Karpas-422 (cell line): Measurements from ENCODE around the gene ADGRA3. TPM values are rescaled to one million over a fixed set of nuclear protein-coding genes. Genes with fewer than 3 reads are reported as not detected.
"Not testable (repeated sequence)": the region's sequence is repeated elsewhere in the genome, so short reads cannot be mapped to it uniquely, and the experiment has no call there.

Experiments
- DNase-seq: peaks from one replicate; pipeline ENCODE4 v3.0.0-alpha.2; 2015
- H2AFZ ChIP-seq: fragments of 200-600 bp; sonication (generic); 2 replicates; pipeline ENCODE4 v1.6.1; 2014; ENCODE audit warnings: antibody characterized with exemption, low read length, mixed read lengths
- H3K27ac ChIP-seq: fragments of 200-600 bp; sonication (generic); 2 replicates; pipeline ENCODE4 v1.5.1; 2014; ENCODE audit warnings: mild to moderate bottlenecking, low read length, moderate library complexity
- H3K27me3 ChIP-seq: fragments of 200-600 bp; sonication (generic); 2 replicates; pipeline ENCODE4 v1.6.1; 2014; ENCODE audit warnings: low read length, mixed read lengths
- H3K36me3 ChIP-seq: fragments of 200-600 bp; sonication (generic); 2 replicates; pipeline ENCODE4 v1.6.1; 2014; ENCODE audit warnings: low read length, mixed read lengths; ENCODE audit not compliant: insufficient read depth
- H3K4me1 ChIP-seq: fragments of 200-600 bp; sonication (generic); 2 replicates; pipeline ENCODE4 v1.6.1; 2014; ENCODE audit warnings: mild to moderate bottlenecking, low read length, mixed read lengths
- H3K4me2 ChIP-seq: fragments of 200-600 bp; sonication (generic); 2 replicates; pipeline ENCODE4 v1.6.1; 2014; ENCODE audit warnings: low read length, low read depth, mild to moderate bottlenecking; ENCODE audit not compliant: poor library complexity, severe bottlenecking
- H3K4me3 ChIP-seq: fragments of 200-600 bp; sonication (generic); 2 replicates; pipeline ENCODE4 v1.5.1; 2014; ENCODE audit warnings: mild to moderate bottlenecking, antibody characterized with exemption, low read length, mixed read lengths
- H3K79me2 ChIP-seq: fragments of 200-600 bp; sonication (generic); 2 replicates; pipeline ENCODE4 v1.6.1; 2014; ENCODE audit warnings: mild to moderate bottlenecking, low read length, mixed read lengths
- H3K9ac ChIP-seq: fragments of 200-600 bp; sonication (generic); 2 replicates; pipeline ENCODE4 v1.6.0; 2014; ENCODE audit warnings: low read length
- H3K9me2 ChIP-seq: fragments of 200-600 bp; sonication (generic), shearing (Covaris generic); replicated peaks from 2 replicates; pipeline ENCODE4 v1.6.0; 2014; ENCODE audit warnings: mild to moderate bottlenecking, low read length, moderate library complexity; ENCODE audit not compliant: insufficient read depth
- H3K9me3 ChIP-seq: fragments of 300-700, 200-600 bp; sonication (generic); 2 replicates; pipeline ENCODE4 v1.6.1; 2014; ENCODE audit warnings: low read length, mixed read lengths
- H4K20me1 ChIP-seq: fragments of 200-600 bp; sonication (generic); 2 replicates; pipeline ENCODE4 v1.6.1; 2014; ENCODE audit warnings: mild to moderate bottlenecking, antibody characterized with exemption, low read length, low read depth; ENCODE audit not compliant: insufficient read depth
- total RNA-seq: library from RNA; depleted of rRNA; stranded (reverse); fragments of >200 nt; shearing (Covaris generic); gene quantifications from 2 replicates; pipeline ENCODE4 v1.2.3, GENCODE V29; 2014; ENCODE audit warnings: low replicate concordance

The ADGRA3 gene
- total RNA-seq, 1 experiment from 2014 or later, result not detected

- no peak overlapping the region for H3K4me3 ChIP-seq
- DNase-seq, result no peak
- H3K79me2 ChIP-seq, result no peaks in the 10 kb centered on the region
- H2AFZ ChIP-seq, result no peak overlapping the region
- H3K36me3 ChIP-seq, result no peaks in the 10 kb centered on the region
- H3K9ac ChIP-seq, result no peak overlapping the region
- no peaks in the 10 kb centered on the region for H3K27me3 ChIP-seq
- H3K9me3 ChIP-seq, result no peaks in the 10 kb centered on the region
- no peaks in the 10 kb centered on the region for H3K4me1 ChIP-seq
- no peak overlapping the region for H3K27ac ChIP-seq
- H4K20me1 ChIP-seq, result no peaks in the 10 kb centered on the region
- H3K4me2 ChIP-seq, result no peak overlapping the region
- H3K9me2 ChIP-seq, result no peaks in the 10 kb centered on the region
Observed at GRCh38 chr4:22482250-22483127, 33.4 kb downstream of the ADGRA3 start.

- Histone ChIP-seq H3K27ac (no peak overlapping the region), H3K9me2 (no peaks in the 10 kb centered on the region), H2AFZ (no peak overlapping the region), H3K4me2 (no peak overlapping the region), H3K27me3 (no peaks in the 10 kb centered on the region), H3K36me3 (no peaks in the 10 kb centered on the region), H3K9me3 (no peaks in the 10 kb centered on the region), H3K4me1 (no peaks in the 10 kb centered on the region), H3K9ac (no peak overlapping the region), H4K20me1 (no peaks in the 10 kb centered on the region), H3K4me3 (no peak overlapping the region), H3K79me2 (no peaks in the 10 kb centered on the region)
- DNase-seq, result no peak
Observed at GRCh38 chr4:22480675-22481327, 35.1 kb downstream of the ADGRA3 start.

- Histone ChIP-seq H3K9ac (no peak overlapping the region), H3K27me3 (no peaks in the 10 kb centered on the region), H3K79me2 (no peaks in the 10 kb centered on the region), H3K4me1 (no peaks in the 10 kb centered on the region), H3K27ac (no peak overlapping the region), H3K4me2 (no peak overlapping the region), H3K9me2 (no peaks in the 10 kb centered on the region; the same call in 1 of the 2 replicates), H3K36me3 (no peaks in the 10 kb centered on the region), H3K9me3 (no peaks in the 10 kb centered on the region), H3K4me3 (no peak overlapping the region), H2AFZ (no peak overlapping the region), H4K20me1 (no peaks in the 10 kb centered on the region)
- no peak for DNase-seq
Observed at GRCh38 chr4:22478426-22478825, 37.4 kb downstream of the ADGRA3 start.

- no peaks in the 10 kb centered on the region for H4K20me1 ChIP-seq
- H3K27me3 ChIP-seq, result no peaks in the 10 kb centered on the region
- H3K4me3 ChIP-seq, result no peak overlapping the region
- no peak overlapping the region for H3K27ac ChIP-seq
- no peak overlapping the region for H2AFZ ChIP-seq
- no peaks in the 10 kb centered on the region for H3K79me2 ChIP-seq
- no peak overlapping the region for H3K4me2 ChIP-seq
- H3K9me2 ChIP-seq, result no peaks in the 10 kb centered on the region; the same call in 1 of the 2 replicates
- DNase-seq, result no peak
- H3K9ac ChIP-seq, result no peak overlapping the region
- H3K4me1 ChIP-seq, result no peaks in the 10 kb centered on the region
- no peaks in the 10 kb centered on the region for H3K36me3 ChIP-seq
- no peaks in the 10 kb centered on the region for H3K9me3 ChIP-seq
Observed at GRCh38 chr4:22477813-22478182, 38.1 kb downstream of the ADGRA3 start.

GRCh38 chr4:22477136-22477812 lies 38.6 kb downstream of the ADGRA3 start:
- no peak overlapping the region for H2AFZ ChIP-seq
- no peaks in the 10 kb centered on the region for H3K79me2 ChIP-seq
- no peak overlapping the region for H3K4me3 ChIP-seq

GRCh38 chr4:22476011-22476410 lies 39.9 kb downstream of the ADGRA3 start:
- no peaks in the 10 kb centered on the region for H3K36me3 ChIP-seq
- no peaks in the 10 kb centered on the region for H3K79me2 ChIP-seq
- no peaks in the 10 kb centered on the region for H3K4me1 ChIP-seq
- H3K9me2 ChIP-seq, result no peaks in the 10 kb centered on the region; the same call in 1 of the 2 replicates
- H3K4me3 ChIP-seq, result no peak overlapping the region
- H3K27me3 ChIP-seq, result no peaks in the 10 kb centered on the region
- no peak overlapping the region for H3K4me2 ChIP-seq
- DNase-seq, result no peak
- no peak overlapping the region for H3K9ac ChIP-seq
- H3K27ac ChIP-seq, result no peak overlapping the region
- H2AFZ ChIP-seq, result no peak overlapping the region
- no peaks in the 10 kb centered on the region for H4K20me1 ChIP-seq
- no peaks in the 10 kb centered on the region for H3K9me3 ChIP-seq

More at GRCh38 chr4:22477136-22477812, 38.6 kb downstream of the ADGRA3 start:
- Histone ChIP-seq H3K27me3 (no peaks in the 10 kb centered on the region), H3K9me2 (no peaks in the 10 kb centered on the region; the same call in 1 of the 2 replicates), H3K9ac (no peak overlapping the region), H3K27ac (no peak overlapping the region), H3K9me3 (no peaks in the 10 kb centered on the region), H3K36me3 (no peaks in the 10 kb centered on the region), H4K20me1 (no peaks in the 10 kb centered on the region), H3K4me1 (no peaks in the 10 kb centered on the region), H3K4me2 (no peak overlapping the region)
- no peak for DNase-seq

- not testable (repeated sequence) for H3K36me3 ChIP-seq, H3K27me3 ChIP-seq, H3K9me3 ChIP-seq, H3K9ac ChIP-seq, H2AFZ ChIP-seq, H3K4me1 ChIP-seq, DNase-seq, H3K4me3 ChIP-seq, H3K4me2 ChIP-seq, H3K27ac ChIP-seq, H3K79me2 ChIP-seq, H3K9me2 ChIP-seq, H4K20me1 ChIP-seq
Observed at GRCh38 chr4:22475311-22475646, 40.6 kb downstream of the ADGRA3 start.

GRCh38 chr4:22474636-22475310 lies 41.1 kb downstream of the ADGRA3 start:
- no peaks in the 10 kb centered on the region for H4K20me1 ChIP-seq
- no peak overlapping the region for H2AFZ ChIP-seq
- no peaks in the 10 kb centered on the region for H3K9me3 ChIP-seq
- H3K36me3 ChIP-seq, result no peaks in the 10 kb centered on the region
- no peak for DNase-seq
- H3K79me2 ChIP-seq, result no peaks in the 10 kb centered on the region
- no peak overlapping the region for H3K27ac ChIP-seq
- no peaks in the 10 kb centered on the region for H3K27me3 ChIP-seq
- no peak overlapping the region for H3K9ac ChIP-seq
- H3K9me2 ChIP-seq, result no peaks in the 10 kb centered on the region; the same call in 1 of the 2 replicates
- H3K4me3 ChIP-seq, result no peak overlapping the region
- no peaks in the 10 kb centered on the region for H3K4me1 ChIP-seq
- no peak overlapping the region for H3K4me2 ChIP-seq
